PC-9 (cell line): ENCODE measurements around the gene KCNS1.

Source experiments
- EZH2 ChIP-seq: fragments of 200-600 bp; sonication (generic); IDR thresholded peaks from 2 replicates; pipeline ENCODE4 v1.8.0; 2017; ENCODE audit warnings: antibody characterized with exemption, low read depth
- TF ChIP-seq, protein P1 (sequence below): fragments of 200-600 bp; sonication (generic); conservative IDR thresholded peaks from 2 replicates; pipeline ENCODE4 v1.6.1; 2017; ENCODE audit warnings: mixed run types, antibody characterized with exemption, mild to moderate bottlenecking, moderate library complexity

DNA sequence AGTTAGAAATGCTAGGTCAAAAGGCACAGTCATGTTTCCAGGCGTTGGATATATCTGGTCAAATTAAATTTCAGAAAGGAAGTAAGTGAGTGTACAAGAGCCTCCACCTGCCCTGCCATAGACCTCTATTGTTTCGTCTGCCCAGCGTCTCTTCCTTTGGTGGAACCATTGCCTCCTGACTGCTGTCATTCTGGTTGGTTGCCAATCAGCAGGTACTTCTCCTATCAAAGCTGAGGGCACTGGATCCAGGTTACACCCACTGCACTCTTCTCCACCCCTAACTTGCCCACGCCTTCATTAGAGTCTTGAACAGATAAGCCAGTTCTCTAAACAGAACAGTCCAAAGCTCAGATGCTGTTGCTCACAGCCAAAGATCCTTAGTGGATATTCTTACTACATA lies 16.7 kb upstream of the KCNS1 start:
- TF ChIP-seq, protein P1, sequence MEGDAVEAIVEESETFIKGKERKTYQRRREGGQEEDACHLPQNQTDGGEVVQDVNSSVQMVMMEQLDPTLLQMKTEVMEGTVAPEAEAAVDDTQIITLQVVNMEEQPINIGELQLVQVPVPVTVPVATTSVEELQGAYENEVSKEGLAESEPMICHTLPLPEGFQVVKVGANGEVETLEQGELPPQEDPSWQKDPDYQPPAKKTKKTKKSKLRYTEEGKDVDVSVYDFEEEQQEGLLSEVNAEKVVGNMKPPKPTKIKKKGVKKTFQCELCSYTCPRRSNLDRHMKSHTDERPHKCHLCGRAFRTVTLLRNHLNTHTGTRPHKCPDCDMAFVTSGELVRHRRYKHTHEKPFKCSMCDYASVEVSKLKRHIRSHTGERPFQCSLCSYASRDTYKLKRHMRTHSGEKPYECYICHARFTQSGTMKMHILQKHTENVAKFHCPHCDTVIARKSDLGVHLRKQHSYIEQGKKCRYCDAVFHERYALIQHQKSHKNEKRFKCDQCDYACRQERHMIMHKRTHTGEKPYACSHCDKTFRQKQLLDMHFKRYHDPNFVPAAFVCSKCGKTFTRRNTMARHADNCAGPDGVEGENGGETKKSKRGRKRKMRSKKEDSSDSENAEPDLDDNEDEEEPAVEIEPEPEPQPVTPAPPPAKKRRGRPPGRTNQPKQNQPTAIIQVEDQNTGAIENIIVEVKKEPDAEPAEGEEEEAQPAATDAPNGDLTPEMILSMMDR = no peak
- TF ChIP-seq EZH2 = no peak
